CD4-positive, alpha-beta T cell treated with Interferon gamma for 1 hour (primary cell): ENCODE measurements around the gene SPIRE1.

Experiments used
- DNase-seq: peaks from one replicate; pipeline ENCODE4 v3.0.0-alpha.2; 2020

SPIRE1 gene

DNA sequence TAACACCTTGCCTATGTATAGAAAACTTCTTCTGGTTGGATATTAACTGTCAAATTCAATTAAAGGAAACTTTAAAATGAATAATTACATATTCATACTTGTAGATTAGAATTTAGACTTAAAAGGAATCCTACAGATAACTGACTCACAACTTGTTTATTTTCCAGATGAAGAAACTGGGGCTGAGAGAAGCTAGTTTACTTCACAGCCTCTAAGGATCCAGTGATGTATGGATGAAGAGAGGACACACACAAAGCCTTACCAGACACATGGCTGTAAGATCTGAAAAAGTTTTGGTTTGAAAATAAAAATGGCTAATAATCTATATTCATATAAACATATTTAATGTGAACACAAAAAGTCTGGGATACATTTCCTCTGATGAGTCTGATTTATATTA is 177.9 kb downstream of the SPIRE1 start:
- DNase-seq = no peak

GRCh38 chr18:12479536-12479935 is 178.4 kb downstream of the SPIRE1 start:
- no peak for DNase-seq

GRCh38 chr18:12478269-12479047 is 179.4 kb downstream of the SPIRE1 start:
- DNase-seq = no peak

GRCh38 chr18:12477606-12478005 is 180.3 kb downstream of the SPIRE1 start:
- DNase-seq = no peak

- no peak for DNase-seq
Measured at GRCh38 chr18:12476955-12477354, 181.0 kb downstream of the SPIRE1 start.

GRCh38 chr18:12474876-12475275 is 183.0 kb downstream of the SPIRE1 start:
- DNase-seq = no peak

GRCh38 chr18:12474146-12474545 is 183.8 kb downstream of the SPIRE1 start:
- DNase-seq = no peak

- no peak for DNase-seq
Measured at GRCh38 chr18:12470382-12471075, 187.4 kb downstream of the SPIRE1 start.

GRCh38 chr18:12468445-12468844 is 189.5 kb downstream of the SPIRE1 start:
- no peak for DNase-seq

DNA sequence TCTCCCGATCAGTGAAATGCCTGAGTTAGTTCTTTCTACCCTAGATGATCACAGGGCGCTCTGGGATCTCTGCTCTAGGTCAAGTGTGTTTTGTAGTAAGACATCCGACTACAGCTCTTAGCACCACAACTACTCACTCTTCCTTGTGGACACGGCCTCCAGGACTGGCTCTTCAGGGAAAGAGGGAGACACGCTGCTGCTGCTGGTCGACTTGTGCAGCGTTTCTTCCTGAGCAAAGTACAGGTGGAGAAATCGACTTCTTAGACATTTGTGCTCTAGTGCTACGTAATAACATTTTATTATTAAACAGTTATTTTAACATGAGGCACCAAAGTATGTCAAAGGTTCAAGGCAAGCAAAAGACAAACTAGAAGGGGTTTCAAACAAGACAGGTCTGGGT is 193.2 kb downstream of the SPIRE1 start:
- no peak for DNase-seq

DNA sequence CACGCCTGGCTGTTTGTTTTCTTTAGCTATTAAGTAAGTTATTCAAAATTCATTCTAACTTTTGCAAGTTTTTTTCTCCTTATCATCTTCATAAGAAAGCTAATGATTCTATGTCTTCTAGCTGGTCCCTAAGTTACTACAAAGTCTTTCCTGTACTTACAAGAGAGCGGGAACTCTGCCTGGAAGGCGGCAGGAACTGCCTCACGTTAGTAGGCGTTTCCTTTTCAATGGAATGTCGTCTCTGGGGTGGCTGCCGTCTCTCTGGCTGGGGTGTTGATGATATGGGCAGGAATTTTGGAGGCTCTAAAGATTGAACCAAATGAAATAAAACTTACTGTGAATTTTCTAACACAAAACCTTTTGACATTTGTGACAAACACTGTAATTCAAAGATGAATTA is 194.7 kb downstream of the SPIRE1 start:
- DNase-seq = no peak

DNA sequence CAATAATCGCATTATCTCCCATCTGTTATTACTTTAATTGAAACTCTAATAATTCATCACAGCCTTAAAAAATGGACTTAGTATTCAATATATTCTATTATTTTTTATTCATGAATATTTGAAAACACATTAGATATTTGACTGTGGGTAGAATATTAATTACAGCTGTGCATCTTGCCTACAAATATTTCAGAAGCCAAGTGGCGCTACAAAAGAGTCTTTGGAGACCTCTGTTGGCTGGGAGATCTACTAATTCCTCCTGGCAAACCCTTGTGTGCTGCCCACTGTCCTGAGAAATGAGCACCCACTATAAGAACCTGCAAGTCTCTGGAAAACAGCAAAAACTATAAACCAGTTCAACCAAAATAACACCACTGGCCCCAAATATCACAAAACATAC is 195.7 kb downstream of the SPIRE1 start:
- DNase-seq = no peak

DNA sequence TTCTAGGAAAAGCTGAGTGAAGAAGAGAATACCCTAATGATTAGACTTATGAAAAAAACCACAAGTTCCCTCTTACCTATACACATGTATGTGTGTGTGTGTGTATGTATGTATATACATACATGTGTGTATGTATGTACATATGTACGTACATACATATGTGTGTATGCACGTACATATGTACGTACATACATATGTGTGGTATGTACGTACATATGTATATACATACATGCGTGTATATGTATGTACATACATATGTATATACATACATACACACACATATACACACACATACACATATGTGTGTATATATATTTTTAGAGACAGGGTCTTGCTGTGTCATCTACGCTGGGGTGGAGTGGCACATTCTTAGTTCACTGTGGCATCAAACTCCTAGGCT is 196.6 kb downstream of the SPIRE1 start:
- DNase-seq = no peak

DNA sequence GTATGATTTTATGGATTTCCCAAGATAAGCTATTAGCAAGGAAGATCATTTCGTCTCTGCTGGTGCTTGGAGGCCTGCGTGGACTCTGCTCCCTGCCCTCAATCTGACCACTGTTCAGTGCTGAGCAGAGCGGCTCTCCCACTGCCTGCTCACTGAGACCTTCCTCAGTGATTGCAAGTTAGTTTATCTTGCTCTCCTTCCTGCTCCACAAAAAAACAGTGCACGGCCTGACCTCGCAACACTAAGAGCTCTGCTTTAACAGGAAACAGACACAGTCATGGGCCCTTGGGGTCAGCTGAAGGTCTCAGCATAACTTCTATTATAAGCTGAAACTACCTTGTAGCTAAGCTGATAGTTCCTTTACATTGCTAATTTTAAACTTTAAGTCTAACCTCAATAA is 197.0 kb downstream of the SPIRE1 start:
- no peak for DNase-seq

GRCh38 chr18:12458771-12459170 is 199.1 kb downstream of the SPIRE1 start:
- DNase-seq = no peak

GRCh38 chr18:12456441-12456840 is 201.5 kb downstream of the SPIRE1 start:
- DNase-seq = no peak

DNA sequence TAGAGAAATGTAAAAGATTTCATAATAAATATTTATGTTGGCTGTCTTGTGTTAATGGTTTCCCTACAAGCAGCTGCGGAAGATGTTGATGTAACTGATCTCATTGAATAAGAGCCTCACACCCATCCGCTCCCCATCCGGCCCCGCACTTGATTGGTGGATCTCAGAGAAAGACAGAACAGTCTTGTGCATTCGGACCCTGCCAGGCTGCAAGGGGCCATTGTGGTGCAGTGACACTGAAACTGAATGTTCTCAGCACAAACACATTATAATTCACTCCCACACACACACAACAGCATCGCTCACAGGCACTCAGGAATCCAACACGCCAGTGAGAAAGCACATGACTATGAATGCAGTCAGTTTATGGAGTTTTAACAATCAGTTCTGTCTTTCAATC is 202.4 kb downstream of the SPIRE1 start:
- DNase-seq = no peak

DNA sequence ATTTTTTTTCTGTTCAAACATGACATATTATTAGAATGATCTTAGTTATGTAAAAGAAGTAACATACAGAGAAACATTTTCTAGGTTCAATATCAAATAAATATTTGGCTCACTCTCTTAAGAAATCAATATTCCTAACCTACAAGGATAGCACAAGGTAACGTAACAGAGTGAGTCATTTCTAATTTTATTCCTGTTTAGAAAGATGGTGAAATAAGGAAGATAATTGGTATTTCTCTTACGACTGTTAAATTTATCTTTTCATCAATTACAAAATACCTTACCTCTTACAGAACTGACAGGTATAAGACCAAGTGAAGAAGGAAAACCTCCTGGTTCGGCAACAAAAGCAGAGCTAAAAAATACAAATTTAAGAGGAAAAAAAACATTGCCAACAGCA is 205.1 kb downstream of the SPIRE1 start:
- DNase-seq = no peak

DNA sequence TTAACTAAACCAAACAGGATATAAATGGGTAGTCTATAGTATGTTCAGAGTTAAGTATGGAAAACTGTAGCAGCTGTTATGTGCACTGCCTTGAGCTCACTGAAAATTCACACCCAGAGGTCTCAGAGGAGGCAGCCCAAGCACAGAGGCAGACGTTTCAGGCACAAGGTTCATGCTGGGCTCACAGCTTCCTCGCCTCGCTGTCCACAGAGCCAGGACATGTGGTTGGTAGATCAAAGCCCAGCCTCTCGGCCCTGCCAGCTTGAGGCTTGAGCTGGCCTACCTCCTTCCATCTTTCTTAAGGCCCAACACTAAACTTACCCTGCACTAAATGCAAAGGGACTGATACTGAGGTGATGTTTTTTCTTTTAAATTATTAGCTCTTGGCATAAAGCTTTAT is 206.5 kb downstream of the SPIRE1 start:
- no peak for DNase-seq

DNA sequence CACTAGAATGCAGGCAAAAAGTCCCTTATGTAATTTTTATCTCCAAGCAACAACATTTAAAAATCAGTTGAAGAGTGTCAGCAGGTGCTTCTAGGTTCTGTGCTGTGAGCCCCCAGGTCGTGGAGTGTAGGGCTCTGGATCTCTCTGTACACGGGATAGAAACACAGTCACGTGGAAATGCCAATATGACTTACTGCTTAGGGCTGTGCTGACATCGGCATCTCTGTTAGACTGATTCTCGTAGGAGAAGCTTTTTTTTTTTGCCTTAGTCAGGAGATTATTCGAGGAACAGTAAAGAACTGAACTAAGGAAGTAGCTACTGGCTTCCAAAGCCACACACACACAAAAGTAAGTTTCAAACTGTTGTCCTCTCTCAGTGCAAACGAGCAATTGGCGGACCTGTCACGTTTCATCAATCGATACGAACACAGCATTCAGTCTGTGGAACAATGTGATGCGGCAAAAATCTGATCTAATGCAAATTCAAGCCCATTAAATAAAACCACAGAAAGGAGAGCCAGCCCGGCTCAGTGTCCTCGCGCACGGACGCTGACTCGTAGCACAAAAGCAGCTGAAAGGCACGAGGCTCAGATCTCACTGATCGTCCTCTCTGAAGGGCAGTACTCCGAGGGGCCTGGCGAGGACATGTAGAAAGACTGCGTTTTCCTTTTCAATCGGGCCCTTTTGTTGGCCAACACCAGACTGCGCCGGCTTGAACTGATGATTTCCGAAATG is 208.7 kb downstream of the SPIRE1 start:
- no peak for DNase-seq

GRCh38 chr18:12445554-12445953 is 212.4 kb downstream of the SPIRE1 start:
- DNase-seq = no peak

DNA sequence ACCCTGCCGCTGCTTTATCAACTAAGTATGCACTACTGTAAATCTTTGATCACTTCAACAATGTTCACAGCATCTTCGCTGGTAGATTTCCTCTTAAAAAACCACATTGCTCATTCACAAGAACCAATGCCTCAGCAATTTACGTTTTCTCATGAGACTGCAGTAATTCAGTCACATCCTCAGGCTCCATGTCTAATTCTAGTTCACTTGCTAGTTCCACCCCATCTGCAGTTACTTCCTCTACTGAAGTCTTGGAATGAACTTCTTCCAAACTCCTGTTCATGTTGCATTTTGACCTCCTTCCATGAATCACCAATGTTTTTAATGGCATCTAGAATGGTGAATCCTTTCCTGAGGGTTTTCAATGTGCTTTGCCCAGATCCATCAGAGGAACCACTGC is 214.4 kb downstream of the SPIRE1 start:
- DNase-seq = no peak

DNA sequence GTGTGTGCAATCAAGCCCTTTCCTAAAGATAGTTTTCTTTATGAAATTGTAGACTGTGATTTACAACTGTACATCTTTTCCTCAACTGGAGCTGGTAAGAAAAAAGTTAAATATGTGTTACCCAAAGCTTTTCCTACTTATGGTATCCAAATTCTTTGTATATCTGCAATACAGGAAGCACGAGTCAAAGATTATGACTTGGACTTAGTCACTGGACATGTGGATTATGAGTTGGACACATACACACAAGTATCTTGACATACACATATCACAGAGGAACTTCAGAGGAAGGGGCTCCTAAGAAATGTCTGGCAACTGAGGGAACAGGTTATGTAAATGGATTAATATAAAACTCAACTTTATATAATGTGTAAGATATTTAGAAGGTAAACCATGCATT is 215.0 kb downstream of the SPIRE1 start:
- no peak for DNase-seq

- no peak for DNase-seq
Measured at GRCh38 chr18:12441475-12442034, 216.4 kb downstream of the SPIRE1 start.
